GM19467 (cell line): ENCODE data around the gene PSMG4.

Source experiments
- ATAC-seq: cut with Tn5 transposase; IDR thresholded peaks from one replicate; pipeline ENCODE4 v1.9.1; 2021; ENCODE audit warnings: mild to moderate bottlenecking, moderate library complexity; ENCODE audit not compliant: unreplicated experiment

PSMG4 gene

GRCh38 chr6:3305216-3305565 lies 46.4 kb downstream of the PSMG4 start:
- ATAC-seq: no peak

GRCh38 chr6:3305831-3306230 lies 47.1 kb downstream of the PSMG4 start:
- no peak for ATAC-seq

GRCh38 chr6:3306848-3307247 lies 48.1 kb downstream of the PSMG4 start:
- ATAC-seq: no peak

- ATAC-seq: no peak
These were observed 48.7 kb downstream of the PSMG4 start for GRCh38 chr6:3307436-3307835.

GRCh38 chr6:3308106-3308505 lies 49.4 kb downstream of the PSMG4 start:
- no peak for ATAC-seq

- no peak for ATAC-seq
These were observed 50.8 kb downstream of the PSMG4 start for GRCh38 chr6:3309391-3310050.

GRCh38 chr6:3310051-3310448 lies 51.3 kb downstream of the PSMG4 start:
- ATAC-seq: no peak

- ATAC-seq: no peak
These were observed 52.0 kb downstream of the PSMG4 start for GRCh38 chr6:3310703-3311102.

GRCh38 chr6:3311826-3312225 lies 53.1 kb downstream of the PSMG4 start:
- no peak for ATAC-seq

GRCh38 chr6:3312604-3313231 lies 54.0 kb downstream of the PSMG4 start:
- no peak for ATAC-seq

GRCh38 chr6:3314176-3314575 lies 55.4 kb downstream of the PSMG4 start:
- ATAC-seq: no peak

GRCh38 chr6:3314621-3315467 lies 56.1 kb downstream of the PSMG4 start:
- no peak for ATAC-seq

GRCh38 chr6:3315841-3316240 lies 57.1 kb downstream of the PSMG4 start:
- no peak for ATAC-seq

- no peak for ATAC-seq
These were observed 57.6 kb downstream of the PSMG4 start for GRCh38 chr6:3316331-3316730.

- no peak for ATAC-seq
These were observed 58.1 kb downstream of the PSMG4 start for GRCh38 chr6:3316818-3317217.
